ENCODE measurements around the gene CEP85.

- no peak for TF ChIP-seq CTCF (IDR thresholded peaks at IDR 0.05)
- no peak for TF ChIP-seq SIN3A (IDR thresholded peaks at IDR 0.05; ENCODE audit: borderline replicate concordance, insufficient read depth, low read depth, low read length)
Measured at GRCh38 chr1:26300578-26301275, 66.7 kb downstream of the CEP85 start.

All from Panc1 (cell line).